Measurements from ENCODE around the gene CXorf65. TPM values are rescaled to one million over a fixed set of nuclear protein-coding genes. Genes with fewer than 3 reads are reported as not detected.

The CXorf65 gene
- total RNA-seq, 2 experiments from 2014 or later: 17.3 to 20.0 TPM

Other genes starting within 250 kb of the CXorf65 start
- gene TEX11, start 198.0 kb downstream of the CXorf65 start, total RNA-seq: not detected
- 1 to 10 TPM; 3.2 to 3.8 TPM for gene SLC7A3, start 175.6 kb downstream of the CXorf65 start, total RNA-seq
- 10 to 100 TPM; 33.5 to 34.6 TPM for gene SNX12, start 38.4 kb downstream of the CXorf65 start, total RNA-seq
- gene FOXO4, start 10.9 kb downstream of the CXorf65 start, total RNA-seq: 1 to 10 TPM; 6.0 to 8.7 TPM
- 100 to 1,000 TPM; 302 to 310 TPM for gene IL2RG, start 4.8 kb upstream of the CXorf65 start, total RNA-seq
- gene MED12, start 11.9 kb upstream of the CXorf65 start, total RNA-seq: 10 to 100 TPM; 49.2 to 52.0 TPM
- gene NLGN3, start 38.1 kb upstream of the CXorf65 start, total RNA-seq: under 1 TPM; 0.54 to 0.63 TPM
- not detected for gene GJB1, start 116.5 kb upstream of the CXorf65 start, total RNA-seq
- gene ZMYM3, start 147.4 kb upstream of the CXorf65 start, total RNA-seq: 10 to 100 TPM; 25.8 to 27.5 TPM
- 100 to 1,000 TPM; 461 to 487 TPM for gene NONO, start 176.9 kb upstream of the CXorf65 start, total RNA-seq
- gene ITGB1BP2, start 195.0 kb upstream of the CXorf65 start, total RNA-seq: 1 to 10 TPM; 5.3 to 6.7 TPM